DND-41 (cell line): ENCODE results near the gene ELOVL6.

Experiments used
- CTCF ChIP-seq: IDR thresholded peaks from 2 replicates; pipeline ENCODE4 v1.5.1; 2012; ENCODE audit warnings: borderline replicate concordance, low read length, moderate library complexity, mild to moderate bottlenecking; ENCODE audit not compliant: poor library complexity, severe bottlenecking; ENCODE audit errors: extremely low read depth
- EZH2 ChIP-seq: IDR thresholded peaks from 3 replicates; pipeline ENCODE4 v1.6.1; 2012; ENCODE audit warnings: borderline replicate concordance, low read depth, mild to moderate bottlenecking, moderate library complexity, low read length, inconsistent platforms; ENCODE audit not compliant: severe bottlenecking

GRCh38 chr4:110165382-110166286 lies 32.8 kb downstream of the ELOVL6 start:
- TF ChIP-seq CTCF (no peak), EZH2 (no peak)
